WTC11 (cell line): ENCODE data around the gene DTX2. TPM values are rescaled to one million over a fixed set of nuclear protein-coding genes. Genes with fewer than 3 reads are reported as not detected.
"Not testable (repeated sequence)": the region's sequence is repeated elsewhere in the genome, so short reads cannot be mapped to it uniquely, and the experiment has no call there.

Experiments
- ATAC-seq: fragments of 200-7000 bp; cut with Tn5 transposase; 2 replicates; pipeline ENCODE4 v1.10.0; 2021; ENCODE audit warnings: mild to moderate bottlenecking, moderate library complexity
- Bru-seq: library from RNA; stranded (reverse); fragments of 400-500 nt; gene quantifications from one replicate; lab custom pipeline; 2021; lab: Mats Ljungman, UMichigan
- CTCF ChIA-PET: fragments of 300-600 bp; sonication (Branson Sonifier 250); formaldehyde crosslinking; loops from one replicate; lab custom pipeline; 2021; ENCODE audit warnings: antibody characterized with exemption; lab: Charles Lee
- POLR2A ChIA-PET: fragments of 350-600 bp; sonication (Branson Sonifier 250); formaldehyde crosslinking; loops from one replicate; lab custom pipeline; 2021; ENCODE audit warnings: antibody characterized with exemption; lab: Charles Lee
- DNase-seq: peaks from one replicate; pipeline ENCODE4 v3.0.0; 2021; ENCODE audit warnings: low spot score
- H3K27ac Mint-ChIP-seq: 2 replicates; pipeline ENCODE4 v1.8.0; 2021; ENCODE audit warnings: mixed read lengths
- H3K27me3 Mint-ChIP-seq: 2 replicates; pipeline ENCODE4 v1.8.0; 2021; ENCODE audit warnings: low read depth, mild to moderate bottlenecking, moderate library complexity, mixed read lengths
- H3K36me3 Mint-ChIP-seq: 2 replicates; pipeline ENCODE4 v1.8.0; 2021; ENCODE audit warnings: mixed read lengths
- H3K4me1 Mint-ChIP-seq: 2 replicates; pipeline ENCODE4 v1.8.0; 2022; ENCODE audit warnings: mixed read lengths
- H3K4me3 Mint-ChIP-seq: 2 replicates; pipeline ENCODE4 v1.8.0; 2021; ENCODE audit warnings: mild to moderate bottlenecking, moderate library complexity, mixed read lengths
- H3K9me3 Mint-ChIP-seq: 2 replicates; pipeline ENCODE4 v1.8.0; 2021; ENCODE audit warnings: mixed read lengths
- ATF1 ChIP-seq: sonication (generic); formaldehyde crosslinking; IDR thresholded peaks from 2 replicates; pipeline ENCODE4 v1.8.1; 2023; ENCODE audit warnings: mild to moderate bottlenecking, moderate library complexity, missing genetic modification reagents
- EMX1 ChIP-seq: fragments of 250-450 bp; sonication (Bioruptor Pico); IDR thresholded peaks from 2 replicates; pipeline ENCODE4 v1.8.0; 2021; ENCODE audit warnings: mild to moderate bottlenecking
- JAZF1 ChIP-seq: fragments of 250-450 bp; sonication (Bioruptor Pico); IDR thresholded peaks from 2 replicates; pipeline ENCODE4 v1.9.0; 2021; ENCODE audit warnings: moderate library complexity, mild to moderate bottlenecking, inconsistent platforms
- MYBL2 ChIP-seq: sonication (generic); formaldehyde crosslinking; IDR thresholded peaks from 2 replicates; pipeline ENCODE4 v1.8.1; 2023; ENCODE audit warnings: mild to moderate bottlenecking, moderate library complexity, missing genetic modification reagents
- NFYB ChIP-seq: sonication (generic); formaldehyde crosslinking; conservative IDR thresholded peaks from 2 replicates; pipeline ENCODE4 v1.8.0; 2022; ENCODE audit warnings: low read depth, missing genetic modification reagents
- OVOL2 ChIP-seq: fragments of 250-450 bp; sonication (Bioruptor Pico); IDR thresholded peaks from 2 replicates; pipeline ENCODE4 v1.9.0; 2021; ENCODE audit warnings: mild to moderate bottlenecking, borderline replicate concordance
- PRRX2 ChIP-seq: fragments of 250-450 bp; sonication (Bioruptor Pico); IDR thresholded peaks from 2 replicates; pipeline ENCODE4 v1.8.0; 2021; ENCODE audit warnings: mild to moderate bottlenecking
- RORB ChIP-seq: fragments of 250-450 bp; sonication (Bioruptor Pico); IDR thresholded peaks from 2 replicates; pipeline ENCODE4 v1.9.0; 2021; ENCODE audit warnings: mild to moderate bottlenecking
- TEAD4 ChIP-seq: sonication (generic); formaldehyde crosslinking; IDR thresholded peaks from 2 replicates; pipeline ENCODE4 v1.8.0; 2022; ENCODE audit warnings: mild to moderate bottlenecking, missing genetic modification reagents
- long read RNA-seq, 3 experiments: library from RNA in 1 of 3; library from capped mRNA in 1 of 3; library from polyadenylated mRNA in 1 of 3; unstranded in 2 of 3; stranded (forward) in 1 of 3; transcript quantifications; one replicate each; pipeline ENCODE4 v2.0.0, GENCODE V29; 2021
- total RNA-seq: library from RNA; stranded (reverse); gene quantifications from 3 replicates; pipeline ENCODE4 v1.2.3, GENCODE V29; 2021
- TF ChIP-seq, protein P1 (sequence below): sonication (generic); formaldehyde crosslinking; IDR thresholded peaks from 2 replicates; pipeline ENCODE4 v1.8.0; 2022; ENCODE audit warnings: mild to moderate bottlenecking, missing genetic modification reagents
- TF ChIP-seq, protein P2 (sequence below): fragments of 250-450 bp; sonication (Bioruptor Pico); IDR thresholded peaks from 2 replicates; pipeline ENCODE4 v1.8.0; 2021; ENCODE audit warnings: mild to moderate bottlenecking
- TF ChIP-seq, protein P3 (sequence below): sonication (generic); formaldehyde crosslinking; IDR thresholded peaks from 2 replicates; pipeline ENCODE4 v1.8.1; 2022; ENCODE audit warnings: mild to moderate bottlenecking, moderate library complexity, missing genetic modification reagents
- TF ChIP-seq, protein P4 (sequence below): sonication (generic); formaldehyde crosslinking; IDR thresholded peaks from 2 replicates; pipeline ENCODE4 v1.8.1; 2023; ENCODE audit warnings: mild to moderate bottlenecking, missing genetic modification reagents, borderline replicate concordance
- TF ChIP-seq, protein P5 (sequence below): sonication (generic); formaldehyde crosslinking; conservative IDR thresholded peaks from 2 replicates; pipeline ENCODE4 v1.8.1; 2023; ENCODE audit warnings: mild to moderate bottlenecking, low read depth, missing genetic modification reagents, moderate library complexity
- TF ChIP-seq, protein P6 (sequence below): sonication (generic); formaldehyde crosslinking; IDR thresholded peaks from 2 replicates; pipeline ENCODE4 v1.8.1; 2022; ENCODE audit warnings: low read depth, mild to moderate bottlenecking, moderate library complexity, missing genetic modification reagents, borderline replicate concordance
- TF ChIP-seq, protein P7 (sequence below): sonication (generic); formaldehyde crosslinking; IDR thresholded peaks from 2 replicates; pipeline ENCODE4 v1.8.0; 2023; ENCODE audit warnings: mild to moderate bottlenecking, missing genetic modification reagents
- TF ChIP-seq, protein P8 (sequence below): sonication (generic); formaldehyde crosslinking; IDR thresholded peaks from 2 replicates; pipeline ENCODE4 v1.8.1; 2023; ENCODE audit warnings: mild to moderate bottlenecking, missing genetic modification reagents, moderate library complexity

DTX2 gene
- 60.9 to 79.2 TPM (median 62.1 TPM) in 3 replicates for total RNA-seq
- Bru-seq, nascent RNA: percentile 59 among the genes with signal in this experiment
- long read RNA-seq, experiment 1, transcript DTX2-206 (11 exons, 2,623 nt): major isoform, 7 of 171 reads
- long read RNA-seq, experiment 1, transcript DTX2-202 (10 exons, 2,472 nt): minor isoform, 5 of 171 reads
- long read RNA-seq, experiment 1, partial matches to known transcripts: 17 of 171 reads
- long read RNA-seq, experiment 1, other reads (novel, unspliced or antisense): 134 of 171 reads
- long read RNA-seq, experiment 2, partial matches to known transcripts: 20 of 71 reads
- long read RNA-seq, experiment 2, other reads (novel, unspliced or antisense): 43 of 71 reads
- long read RNA-seq, experiment 3, partial matches to known transcripts: 0 of 20 reads
- long read RNA-seq, experiment 3, other reads (novel, unspliced or antisense): 16 of 20 reads

DNA sequence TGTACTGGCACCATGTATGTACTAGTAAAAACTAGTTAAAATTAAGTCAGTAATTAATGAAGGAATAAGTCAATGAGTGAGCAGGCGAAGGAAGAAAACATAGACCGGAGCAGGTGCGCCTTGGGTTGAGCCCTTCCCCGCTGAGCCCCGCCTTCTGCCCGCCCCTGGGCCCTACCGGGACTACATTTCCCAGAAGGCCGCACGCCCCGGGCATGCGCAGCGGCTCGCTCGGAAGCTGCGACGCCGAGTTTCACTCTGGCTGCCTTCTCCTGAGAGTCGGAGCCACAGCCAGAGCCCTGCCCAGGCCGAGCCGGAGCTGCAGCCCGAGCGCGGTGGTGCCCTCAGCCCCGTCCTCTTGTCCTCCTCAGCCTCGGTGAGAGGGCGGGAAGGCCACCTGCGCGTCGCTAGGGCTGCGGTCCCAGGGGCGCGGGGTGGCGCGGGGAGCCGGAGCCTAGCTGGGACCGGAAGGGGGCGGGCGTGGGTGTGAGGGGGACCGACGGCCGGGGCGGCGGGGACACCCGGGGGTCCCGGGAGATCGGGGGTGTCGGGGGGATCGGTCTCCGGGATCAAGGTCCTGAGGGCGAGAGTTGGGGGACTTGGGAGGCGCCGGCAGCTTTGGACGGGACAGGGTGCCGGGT is at the start of gene DTX2:
TSS of gene DTX2 (plus strand) at position 246 of the 638 bp plus-strand sequence. CDS start 18,801 bp downstream, outside the sequence.
- H3K27me3 Mint-ChIP-seq, H3K36me3 Mint-ChIP-seq, CTCF ChIA-PET, POLR2A ChIA-PET, H3K27ac Mint-ChIP-seq, H3K9me3 Mint-ChIP-seq, H3K4me1 Mint-ChIP-seq: not testable (repeated sequence)
- DNase-seq (peak; percentile 31), ATAC-seq (peak; percentile 76)
- peak within 1 kb of the TSS; percentile 53 for H3K4me3 Mint-ChIP-seq

DNA sequence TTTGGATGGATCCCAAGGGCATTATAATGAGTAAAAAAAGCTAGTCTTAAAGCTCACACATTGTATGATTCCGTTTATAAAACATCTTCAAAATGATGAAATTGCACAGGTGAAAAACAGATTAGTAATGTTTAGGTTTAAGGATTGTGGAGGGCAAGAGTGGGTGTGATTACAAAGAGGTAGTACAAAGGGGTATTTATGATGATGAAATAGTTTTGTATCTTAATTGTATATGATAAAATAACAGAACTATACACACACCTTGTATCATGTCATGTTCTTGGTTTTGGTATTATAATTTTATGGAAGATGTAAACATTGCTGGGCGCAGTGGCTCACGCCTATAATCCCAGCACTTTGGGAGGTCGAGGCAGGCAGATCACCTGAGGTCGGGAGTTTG is 49.3 kb upstream of the DTX2 start:
- POLR2A ChIA-PET: no interaction called here
- Mint-ChIP-seq H3K4me1 (peaks cover 18% of the 10 kb centered on the region), H3K27me3 (no peaks in the 10 kb centered on the region), H3K36me3 (no peaks in the 10 kb centered on the region), H3K27ac (no peak overlapping the region), H3K4me3 (no peak overlapping the region), H3K9me3 (no peaks in the 10 kb centered on the region)
- DNase-seq (no peak), ATAC-seq (no peak)
- TF ChIP-seq MYBL2 (CRISPR knock-in tag) (no peak), JAZF1 (CRISPR knock-in tag) (no peak), EMX1 (CRISPR knock-in tag) (no peak), RORB (CRISPR knock-in tag) (no peak), TEAD4 (no peak), OVOL2 (CRISPR knock-in tag) (no peak), PRRX2 (CRISPR knock-in tag) (no peak), NFYB (CRISPR knock-in tag) (no peak), ATF1 (CRISPR knock-in tag) (no peak)
- TF ChIP-seq, protein P1, sequence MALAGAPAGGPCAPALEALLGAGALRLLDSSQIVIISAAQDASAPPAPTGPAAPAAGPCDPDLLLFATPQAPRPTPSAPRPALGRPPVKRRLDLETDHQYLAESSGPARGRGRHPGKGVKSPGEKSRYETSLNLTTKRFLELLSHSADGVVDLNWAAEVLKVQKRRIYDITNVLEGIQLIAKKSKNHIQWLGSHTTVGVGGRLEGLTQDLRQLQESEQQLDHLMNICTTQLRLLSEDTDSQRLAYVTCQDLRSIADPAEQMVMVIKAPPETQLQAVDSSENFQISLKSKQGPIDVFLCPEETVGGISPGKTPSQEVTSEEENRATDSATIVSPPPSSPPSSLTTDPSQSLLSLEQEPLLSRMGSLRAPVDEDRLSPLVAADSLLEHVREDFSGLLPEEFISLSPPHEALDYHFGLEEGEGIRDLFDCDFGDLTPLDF (CRISPR knock-in tag): no peak
- TF ChIP-seq, protein P2, sequence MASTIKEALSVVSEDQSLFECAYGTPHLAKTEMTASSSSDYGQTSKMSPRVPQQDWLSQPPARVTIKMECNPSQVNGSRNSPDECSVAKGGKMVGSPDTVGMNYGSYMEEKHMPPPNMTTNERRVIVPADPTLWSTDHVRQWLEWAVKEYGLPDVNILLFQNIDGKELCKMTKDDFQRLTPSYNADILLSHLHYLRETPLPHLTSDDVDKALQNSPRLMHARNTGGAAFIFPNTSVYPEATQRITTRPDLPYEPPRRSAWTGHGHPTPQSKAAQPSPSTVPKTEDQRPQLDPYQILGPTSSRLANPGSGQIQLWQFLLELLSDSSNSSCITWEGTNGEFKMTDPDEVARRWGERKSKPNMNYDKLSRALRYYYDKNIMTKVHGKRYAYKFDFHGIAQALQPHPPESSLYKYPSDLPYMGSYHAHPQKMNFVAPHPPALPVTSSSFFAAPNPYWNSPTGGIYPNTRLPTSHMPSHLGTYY (CRISPR knock-in tag): no peak
- TF ChIP-seq, protein P3, sequence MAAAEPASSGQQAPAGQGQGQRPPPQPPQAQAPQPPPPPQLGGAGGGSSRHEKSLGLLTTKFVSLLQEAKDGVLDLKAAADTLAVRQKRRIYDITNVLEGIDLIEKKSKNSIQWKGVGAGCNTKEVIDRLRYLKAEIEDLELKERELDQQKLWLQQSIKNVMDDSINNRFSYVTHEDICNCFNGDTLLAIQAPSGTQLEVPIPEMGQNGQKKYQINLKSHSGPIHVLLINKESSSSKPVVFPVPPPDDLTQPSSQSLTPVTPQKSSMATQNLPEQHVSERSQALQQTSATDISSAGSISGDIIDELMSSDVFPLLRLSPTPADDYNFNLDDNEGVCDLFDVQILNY (CRISPR knock-in tag): no peak
- TF ChIP-seq, protein P4, sequence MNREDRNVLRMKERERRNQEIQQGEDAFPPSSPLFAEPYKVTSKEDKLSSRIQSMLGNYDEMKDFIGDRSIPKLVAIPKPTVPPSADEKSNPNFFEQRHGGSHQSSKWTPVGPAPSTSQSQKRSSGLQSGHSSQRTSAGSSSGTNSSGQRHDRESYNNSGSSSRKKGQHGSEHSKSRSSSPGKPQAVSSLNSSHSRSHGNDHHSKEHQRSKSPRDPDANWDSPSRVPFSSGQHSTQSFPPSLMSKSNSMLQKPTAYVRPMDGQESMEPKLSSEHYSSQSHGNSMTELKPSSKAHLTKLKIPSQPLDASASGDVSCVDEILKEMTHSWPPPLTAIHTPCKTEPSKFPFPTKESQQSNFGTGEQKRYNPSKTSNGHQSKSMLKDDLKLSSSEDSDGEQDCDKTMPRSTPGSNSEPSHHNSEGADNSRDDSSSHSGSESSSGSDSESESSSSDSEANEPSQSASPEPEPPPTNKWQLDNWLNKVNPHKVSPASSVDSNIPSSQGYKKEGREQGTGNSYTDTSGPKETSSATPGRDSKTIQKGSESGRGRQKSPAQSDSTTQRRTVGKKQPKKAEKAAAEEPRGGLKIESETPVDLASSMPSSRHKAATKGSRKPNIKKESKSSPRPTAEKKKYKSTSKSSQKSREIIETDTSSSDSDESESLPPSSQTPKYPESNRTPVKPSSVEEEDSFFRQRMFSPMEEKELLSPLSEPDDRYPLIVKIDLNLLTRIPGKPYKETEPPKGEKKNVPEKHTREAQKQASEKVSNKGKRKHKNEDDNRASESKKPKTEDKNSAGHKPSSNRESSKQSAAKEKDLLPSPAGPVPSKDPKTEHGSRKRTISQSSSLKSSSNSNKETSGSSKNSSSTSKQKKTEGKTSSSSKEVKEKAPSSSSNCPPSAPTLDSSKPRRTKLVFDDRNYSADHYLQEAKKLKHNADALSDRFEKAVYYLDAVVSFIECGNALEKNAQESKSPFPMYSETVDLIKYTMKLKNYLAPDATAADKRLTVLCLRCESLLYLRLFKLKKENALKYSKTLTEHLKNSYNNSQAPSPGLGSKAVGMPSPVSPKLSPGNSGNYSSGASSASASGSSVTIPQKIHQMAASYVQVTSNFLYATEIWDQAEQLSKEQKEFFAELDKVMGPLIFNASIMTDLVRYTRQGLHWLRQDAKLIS (CRISPR knock-in tag): no peak
- TF ChIP-seq, protein P5, sequence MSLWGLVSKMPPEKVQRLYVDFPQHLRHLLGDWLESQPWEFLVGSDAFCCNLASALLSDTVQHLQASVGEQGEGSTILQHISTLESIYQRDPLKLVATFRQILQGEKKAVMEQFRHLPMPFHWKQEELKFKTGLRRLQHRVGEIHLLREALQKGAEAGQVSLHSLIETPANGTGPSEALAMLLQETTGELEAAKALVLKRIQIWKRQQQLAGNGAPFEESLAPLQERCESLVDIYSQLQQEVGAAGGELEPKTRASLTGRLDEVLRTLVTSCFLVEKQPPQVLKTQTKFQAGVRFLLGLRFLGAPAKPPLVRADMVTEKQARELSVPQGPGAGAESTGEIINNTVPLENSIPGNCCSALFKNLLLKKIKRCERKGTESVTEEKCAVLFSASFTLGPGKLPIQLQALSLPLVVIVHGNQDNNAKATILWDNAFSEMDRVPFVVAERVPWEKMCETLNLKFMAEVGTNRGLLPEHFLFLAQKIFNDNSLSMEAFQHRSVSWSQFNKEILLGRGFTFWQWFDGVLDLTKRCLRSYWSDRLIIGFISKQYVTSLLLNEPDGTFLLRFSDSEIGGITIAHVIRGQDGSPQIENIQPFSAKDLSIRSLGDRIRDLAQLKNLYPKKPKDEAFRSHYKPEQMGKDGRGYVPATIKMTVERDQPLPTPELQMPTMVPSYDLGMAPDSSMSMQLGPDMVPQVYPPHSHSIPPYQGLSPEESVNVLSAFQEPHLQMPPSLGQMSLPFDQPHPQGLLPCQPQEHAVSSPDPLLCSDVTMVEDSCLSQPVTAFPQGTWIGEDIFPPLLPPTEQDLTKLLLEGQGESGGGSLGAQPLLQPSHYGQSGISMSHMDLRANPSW: no peak
- TF ChIP-seq, protein P6, sequence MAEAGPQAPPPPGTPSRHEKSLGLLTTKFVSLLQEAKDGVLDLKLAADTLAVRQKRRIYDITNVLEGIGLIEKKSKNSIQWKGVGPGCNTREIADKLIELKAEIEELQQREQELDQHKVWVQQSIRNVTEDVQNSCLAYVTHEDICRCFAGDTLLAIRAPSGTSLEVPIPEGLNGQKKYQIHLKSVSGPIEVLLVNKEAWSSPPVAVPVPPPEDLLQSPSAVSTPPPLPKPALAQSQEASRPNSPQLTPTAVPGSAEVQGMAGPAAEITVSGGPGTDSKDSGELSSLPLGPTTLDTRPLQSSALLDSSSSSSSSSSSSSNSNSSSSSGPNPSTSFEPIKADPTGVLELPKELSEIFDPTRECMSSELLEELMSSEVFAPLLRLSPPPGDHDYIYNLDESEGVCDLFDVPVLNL (CRISPR knock-in tag): no peak
- TF ChIP-seq, protein P7, sequence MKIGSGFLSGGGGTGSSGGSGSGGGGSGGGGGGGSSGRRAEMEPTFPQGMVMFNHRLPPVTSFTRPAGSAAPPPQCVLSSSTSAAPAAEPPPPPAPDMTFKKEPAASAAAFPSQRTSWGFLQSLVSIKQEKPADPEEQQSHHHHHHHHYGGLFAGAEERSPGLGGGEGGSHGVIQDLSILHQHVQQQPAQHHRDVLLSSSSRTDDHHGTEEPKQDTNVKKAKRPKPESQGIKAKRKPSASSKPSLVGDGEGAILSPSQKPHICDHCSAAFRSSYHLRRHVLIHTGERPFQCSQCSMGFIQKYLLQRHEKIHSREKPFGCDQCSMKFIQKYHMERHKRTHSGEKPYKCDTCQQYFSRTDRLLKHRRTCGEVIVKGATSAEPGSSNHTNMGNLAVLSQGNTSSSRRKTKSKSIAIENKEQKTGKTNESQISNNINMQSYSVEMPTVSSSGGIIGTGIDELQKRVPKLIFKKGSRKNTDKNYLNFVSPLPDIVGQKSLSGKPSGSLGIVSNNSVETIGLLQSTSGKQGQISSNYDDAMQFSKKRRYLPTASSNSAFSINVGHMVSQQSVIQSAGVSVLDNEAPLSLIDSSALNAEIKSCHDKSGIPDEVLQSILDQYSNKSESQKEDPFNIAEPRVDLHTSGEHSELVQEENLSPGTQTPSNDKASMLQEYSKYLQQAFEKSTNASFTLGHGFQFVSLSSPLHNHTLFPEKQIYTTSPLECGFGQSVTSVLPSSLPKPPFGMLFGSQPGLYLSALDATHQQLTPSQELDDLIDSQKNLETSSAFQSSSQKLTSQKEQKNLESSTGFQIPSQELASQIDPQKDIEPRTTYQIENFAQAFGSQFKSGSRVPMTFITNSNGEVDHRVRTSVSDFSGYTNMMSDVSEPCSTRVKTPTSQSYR: no peak
- TF ChIP-seq, protein P8, sequence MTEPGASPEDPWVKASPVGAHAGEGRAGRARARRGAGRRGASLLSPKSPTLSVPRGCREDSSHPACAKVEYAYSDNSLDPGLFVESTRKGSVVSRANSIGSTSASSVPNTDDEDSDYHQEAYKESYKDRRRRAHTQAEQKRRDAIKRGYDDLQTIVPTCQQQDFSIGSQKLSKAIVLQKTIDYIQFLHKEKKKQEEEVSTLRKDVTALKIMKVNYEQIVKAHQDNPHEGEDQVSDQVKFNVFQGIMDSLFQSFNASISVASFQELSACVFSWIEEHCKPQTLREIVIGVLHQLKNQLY (CRISPR knock-in tag): no peak
- CTCF ChIA-PET: no interaction called here
